Epithelial cell of proximal tubule (primary cell): ENCODE data around the gene UMODL1. TPM values are rescaled to one million over a fixed set of nuclear protein-coding genes. Genes with fewer than 3 reads are reported as not detected.
"Not testable (repeated sequence)": the region's sequence is repeated elsewhere in the genome, so short reads cannot be mapped to it uniquely, and the experiment has no call there.

ENCODE experiments used
- DNase-seq: peaks from one replicate; pipeline ENCODE4 v3.0.0-alpha.2; 2011; ENCODE audit warnings: low read depth
- H3K4me3 ChIP-seq: 2 replicates; pipeline ENCODE4 v1.5.1; 2011; ENCODE audit warnings: low read depth, mild to moderate bottlenecking, low read length
- CTCF ChIP-seq: conservative IDR thresholded peaks from 2 replicates; pipeline ENCODE4 v1.5.1; 2012; ENCODE audit warnings: low read depth, mild to moderate bottlenecking, low read length
- total RNA-seq: library from RNA; depleted of rRNA; stranded (reverse); fragments of >200 nt; gene quantifications from 2 replicates; pipeline ENCODE4 v1.2.3, GENCODE V29; 2015

UMODL1 gene
- total RNA-seq, 1 donor from 2014 or later = not detected

DNA sequence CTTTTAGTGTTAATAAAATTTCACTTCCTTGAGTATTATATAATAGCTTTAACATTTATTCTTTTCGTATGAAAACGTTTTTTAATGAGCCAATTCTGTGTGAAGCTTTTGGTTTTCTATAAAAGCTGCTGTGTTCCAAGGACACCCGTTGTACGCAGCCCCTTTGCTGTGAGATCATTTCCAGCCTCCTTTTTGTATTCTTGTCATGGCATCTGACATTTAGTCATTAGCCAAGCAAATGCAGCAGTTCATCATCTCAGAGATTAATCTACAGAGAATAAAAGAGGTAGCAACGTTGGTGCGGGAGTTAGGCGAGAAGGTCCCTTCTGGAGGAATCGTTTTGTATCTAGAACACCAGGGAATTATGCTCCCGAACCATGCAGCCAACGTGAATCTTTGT lies 1.3 kb upstream of the UMODL1 start:
- H3K4me3 ChIP-seq = no peak overlapping the region
- DNase-seq = no peak
- TF ChIP-seq CTCF = no peak

DNA sequence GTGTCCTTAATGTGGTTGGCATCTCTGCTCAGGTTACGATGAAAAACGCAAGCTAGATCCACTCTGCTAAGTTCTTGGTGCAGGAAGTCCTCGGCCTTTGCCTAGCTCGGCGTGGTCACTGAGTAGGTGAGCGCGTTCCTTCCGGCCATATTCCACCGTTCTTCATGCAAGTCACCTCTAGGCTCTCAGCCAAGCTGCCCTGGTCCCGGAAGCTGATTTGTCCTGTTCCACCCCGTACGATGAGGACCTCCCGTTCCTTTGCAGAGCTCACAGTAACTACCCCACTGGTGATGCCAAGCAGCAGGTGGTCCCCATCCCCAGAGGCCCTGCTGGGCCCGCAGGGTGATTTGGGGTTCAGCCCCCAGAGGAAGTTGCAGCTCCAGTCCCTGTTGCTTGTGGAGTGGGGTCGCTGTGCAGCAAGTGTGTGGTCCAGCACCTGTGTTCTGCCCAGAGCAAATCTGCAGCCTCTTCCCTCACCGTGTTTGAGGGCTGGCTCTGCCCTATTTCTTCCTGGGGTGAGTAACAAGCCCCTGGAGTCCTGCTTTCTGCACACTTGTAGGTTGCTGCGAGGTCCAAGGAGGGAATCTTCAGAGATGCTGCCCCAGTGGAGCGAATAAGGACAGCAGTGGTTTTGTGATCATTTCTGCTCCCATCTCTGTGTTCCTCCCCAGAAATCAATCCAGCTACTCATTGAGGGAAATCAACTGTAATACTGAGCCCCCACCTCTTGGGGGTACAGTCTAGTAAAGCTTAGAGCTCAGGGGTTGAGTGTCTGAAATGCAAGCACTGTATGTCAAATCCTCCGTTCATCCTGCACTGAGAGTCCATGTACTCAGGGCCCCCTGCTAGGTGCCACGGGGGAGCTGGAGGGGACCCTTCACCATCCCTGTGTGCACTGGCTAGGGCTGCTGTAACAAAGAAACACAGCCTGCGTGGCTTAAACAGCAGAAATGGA lies 2.3 kb downstream of the UMODL1 start:
- DNase-seq = no peak
- TF ChIP-seq CTCF = no peak
- H3K4me3 ChIP-seq = no peak overlapping the region

- no peak overlapping the region for H3K4me3 ChIP-seq
- no peak for DNase-seq
- TF ChIP-seq CTCF = no peak
Observed at GRCh38 chr21:42075686-42076471, 4.8 kb downstream of the UMODL1 start.

- DNase-seq, H3K4me3 ChIP-seq: not testable (repeated sequence)
Observed at GRCh38 chr21:42077685-42078238, 6.6 kb downstream of the UMODL1 start.

DNA sequence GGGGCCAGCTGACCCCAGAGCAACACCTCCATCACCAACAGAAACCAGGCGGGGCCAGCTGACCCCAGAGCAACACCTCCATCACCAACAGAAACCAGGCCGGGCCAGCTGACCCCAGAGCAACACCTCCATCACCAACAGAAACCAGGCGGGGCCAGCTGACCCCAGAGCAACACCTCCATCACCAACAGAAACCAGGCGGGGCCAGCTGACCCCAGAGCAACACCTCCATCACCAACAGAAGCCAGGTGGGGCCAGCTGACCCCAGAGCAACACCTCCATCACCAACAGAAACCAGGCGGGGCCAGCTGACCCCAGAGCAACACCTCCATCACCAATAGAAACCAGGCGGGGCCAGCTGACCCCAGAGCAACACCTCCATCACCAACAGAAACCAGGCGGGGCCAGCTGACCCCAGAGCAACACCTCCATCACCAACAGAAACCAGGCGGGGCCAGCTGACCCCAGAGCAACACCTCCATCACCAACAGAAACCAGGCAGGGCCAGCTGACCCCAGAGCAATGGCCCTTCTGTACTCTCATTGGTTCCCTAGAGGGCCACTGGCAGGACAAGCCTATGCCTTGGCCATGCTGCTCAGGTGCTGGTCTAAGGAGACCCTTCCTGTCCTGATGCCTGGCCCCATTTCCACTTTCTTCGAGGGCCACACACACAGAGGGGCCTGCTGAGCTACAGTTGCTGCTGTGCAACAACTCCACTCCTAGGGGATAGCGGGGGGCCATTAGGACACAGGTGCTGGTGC lies 7.3 kb downstream of the UMODL1 start:
- not testable (repeated sequence) for H3K4me3 ChIP-seq, DNase-seq

- TF ChIP-seq CTCF = no peak
- no peak overlapping the region for H3K4me3 ChIP-seq
- no peak for DNase-seq
Observed at GRCh38 chr21:42079008-42079938, 8.2 kb downstream of the UMODL1 start.
